NCI-H2081 treated with DMSO at 0.1 percent for 48 hours (cell line): ENCODE measurements around the gene IFITM10.
"Not testable (repeated sequence)": the region's sequence is repeated elsewhere in the genome, so short reads cannot be mapped to it uniquely, and the experiment has no call there.

Source experiments
- DNase-seq: peaks from one replicate; lab custom pipeline; 2025; lab: John Stamatoyannopoulos, UW

The IFITM10 gene

GRCh38 chr11:1777737-1778136 lies 27.3 kb upstream of the IFITM10 start:
- no peak for DNase-seq

GRCh38 chr11:1776944-1777715 lies 26.7 kb upstream of the IFITM10 start:
- DNase-seq = no peak

DNA sequence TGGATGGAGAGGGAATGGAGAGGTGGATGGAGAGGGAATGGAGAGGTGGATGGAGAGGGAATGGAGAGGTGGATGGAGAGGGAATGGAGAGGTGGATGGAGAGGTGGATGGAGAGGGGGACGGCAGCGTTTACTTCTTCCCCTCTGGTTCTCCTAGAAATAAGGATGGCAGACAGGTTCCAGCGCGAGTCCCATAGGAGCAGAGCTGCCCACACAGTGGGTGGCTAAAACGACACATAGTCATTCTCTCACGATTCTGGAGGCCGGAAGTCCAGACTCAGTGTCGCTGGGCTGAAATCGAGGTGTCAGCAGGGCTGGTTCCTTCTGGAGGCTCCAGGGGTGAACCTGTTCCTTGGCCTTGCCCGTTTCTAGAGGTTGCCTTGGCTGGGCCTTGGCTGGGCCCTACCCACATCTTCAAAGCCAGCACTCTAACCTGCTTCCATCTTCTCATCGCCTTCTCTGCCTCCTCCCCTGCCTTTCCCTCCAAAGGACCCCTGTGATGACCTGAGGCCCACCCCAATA lies 26.0 kb upstream of the IFITM10 start:
- DNase-seq = no peak

DNA sequence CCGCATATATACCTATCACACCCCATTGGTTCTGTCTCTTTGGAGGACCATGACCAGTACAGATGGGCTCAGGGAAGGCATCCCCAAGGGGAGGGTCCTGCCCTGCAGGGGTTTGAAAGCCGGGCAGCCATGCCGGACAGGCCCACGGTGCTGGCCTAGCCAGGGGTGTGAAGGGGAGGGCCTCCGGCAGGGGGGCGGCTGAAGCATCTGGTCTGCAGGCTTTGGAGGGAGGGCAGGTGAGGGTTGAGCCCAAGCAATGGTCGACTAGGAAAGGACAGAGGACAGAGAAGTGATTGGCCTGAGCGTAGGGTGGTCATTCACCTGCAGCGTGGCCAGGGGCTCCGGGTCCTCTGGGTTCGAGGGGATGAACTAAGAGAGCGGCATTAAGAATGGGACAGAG lies 24.5 kb upstream of the IFITM10 start:
- DNase-seq = no peak

DNA sequence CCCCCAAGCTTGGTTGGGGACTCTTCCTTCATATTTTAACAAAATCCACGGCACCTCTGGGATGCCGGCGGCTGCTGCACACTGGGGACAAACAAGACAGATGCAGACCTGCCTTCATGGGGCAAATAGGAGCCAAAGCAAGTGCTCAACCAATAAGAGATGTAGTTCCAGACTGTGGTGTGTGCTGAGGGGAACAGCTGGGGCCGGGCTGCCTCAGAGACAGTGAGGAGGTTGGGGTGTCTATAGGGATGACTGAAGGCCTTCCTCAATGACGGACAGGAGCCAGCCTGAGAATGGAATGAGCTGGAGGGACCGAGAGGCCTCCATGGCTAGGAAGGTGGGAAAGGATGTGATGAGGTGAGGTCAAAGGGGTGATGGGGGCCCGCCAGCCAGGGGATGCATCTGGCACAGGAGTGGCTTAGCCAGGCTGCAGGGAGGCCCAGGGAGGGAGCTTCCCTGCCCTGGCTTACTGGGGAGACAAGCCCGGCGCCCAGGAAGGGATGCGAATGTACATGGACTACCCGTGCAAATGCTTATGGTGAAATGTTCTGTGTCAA lies 23.7 kb upstream of the IFITM10 start:
- DNase-seq = no peak

DNA sequence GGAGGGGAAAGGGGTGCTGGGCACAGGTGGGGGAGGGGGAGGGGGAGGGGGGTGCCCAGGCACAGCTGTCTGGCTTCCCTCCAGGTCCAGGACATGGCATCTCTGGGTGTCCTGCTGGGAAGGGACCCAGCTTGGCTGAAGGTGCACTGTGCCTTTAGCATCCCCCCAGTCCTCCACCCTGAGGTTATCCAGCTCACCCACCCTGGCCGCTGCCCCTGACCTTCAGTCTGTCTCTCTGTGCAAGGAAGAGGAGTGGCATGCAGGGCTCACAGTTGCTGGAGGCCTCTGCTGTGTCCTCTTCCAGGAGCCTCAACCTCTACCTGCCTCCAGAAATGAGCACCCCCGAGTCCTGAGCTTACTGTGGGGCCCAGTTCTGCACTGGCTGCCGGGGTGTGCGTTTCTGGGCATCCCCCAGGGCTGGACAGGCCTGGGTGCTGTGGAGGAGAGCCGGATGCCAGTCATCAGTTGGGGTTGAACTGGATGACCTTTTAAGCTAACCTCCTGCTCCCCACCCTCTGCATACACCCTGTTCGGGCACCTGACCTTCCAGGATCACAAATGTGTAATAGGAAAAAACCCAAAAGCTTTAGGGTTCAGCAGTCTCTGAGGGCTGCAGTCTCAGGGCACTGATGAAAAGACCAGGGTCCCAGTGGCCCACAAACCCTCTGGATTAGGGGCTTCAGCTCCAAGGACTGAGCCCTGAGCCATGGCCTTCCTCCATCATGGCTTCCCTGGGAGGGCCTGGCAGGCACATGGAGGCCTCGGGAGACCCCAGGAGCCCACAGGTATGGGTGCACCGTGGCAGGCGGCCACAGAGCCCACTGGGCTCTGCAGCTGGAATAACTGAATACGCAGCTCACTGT lies 23.0 kb upstream of the IFITM10 start:
- DNase-seq = no peak

DNA sequence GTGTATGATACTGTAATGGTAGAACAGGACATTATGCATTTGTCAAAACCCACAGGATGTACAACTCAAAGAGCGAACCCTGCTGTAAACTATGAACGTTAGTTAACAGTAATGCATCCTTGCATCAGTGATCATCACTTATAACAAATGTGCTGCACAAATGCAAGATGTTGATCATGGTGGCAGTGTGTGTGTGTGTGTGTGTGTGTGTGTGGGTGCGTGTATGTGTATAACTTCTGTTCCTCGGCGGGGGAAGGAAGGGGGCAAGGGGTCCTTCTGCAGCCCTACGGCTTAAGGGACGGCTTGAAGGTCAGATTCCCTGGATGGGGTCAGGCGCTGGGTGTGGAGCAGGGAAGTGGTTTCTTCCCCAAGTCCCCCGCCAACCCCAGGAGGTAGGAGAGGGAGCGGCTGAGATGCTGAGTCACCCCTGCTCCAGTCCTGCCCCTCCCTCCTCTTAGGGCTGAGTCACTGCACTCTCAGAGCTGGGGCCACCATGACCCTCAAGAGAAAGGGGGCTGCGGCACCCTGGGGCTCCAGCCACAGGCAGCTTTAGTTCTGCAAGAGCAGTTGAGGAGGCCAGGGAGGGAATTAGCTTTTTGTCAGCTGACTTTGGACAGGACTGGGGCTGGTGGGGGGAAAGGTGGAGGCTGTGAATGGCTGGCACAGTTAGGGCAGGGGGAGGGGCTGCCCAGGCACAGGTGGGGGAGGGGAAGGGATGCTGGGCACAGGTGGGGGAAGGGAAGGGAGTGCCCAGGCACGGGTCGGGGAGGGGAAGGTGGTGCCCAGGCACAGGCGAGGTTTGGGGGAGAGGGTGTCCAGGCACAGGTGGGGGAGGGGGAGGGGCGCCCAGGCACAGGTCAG lies 22.1 kb upstream of the IFITM10 start:
- no peak for DNase-seq

GRCh38 chr11:1771700-1772099 lies 21.3 kb upstream of the IFITM10 start:
- DNase-seq = no peak

DNA sequence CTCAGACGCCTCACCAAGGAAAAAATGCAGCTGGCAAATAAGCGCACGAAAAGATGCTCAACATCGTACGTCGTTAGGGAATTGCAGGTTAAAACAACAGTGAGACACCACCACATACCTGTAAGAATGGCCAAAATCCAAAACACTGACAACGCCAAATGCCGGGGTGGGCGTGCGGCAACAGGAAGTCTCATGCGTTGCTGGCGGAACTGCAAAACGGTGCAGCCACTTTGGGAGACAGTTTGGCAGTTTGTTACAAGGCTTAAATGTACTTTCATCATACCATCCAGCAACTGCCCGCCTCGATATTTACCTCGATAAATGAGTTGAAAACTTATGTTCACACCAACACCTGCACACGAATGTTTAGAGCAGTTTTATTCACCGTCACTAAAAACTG lies 20.9 kb upstream of the IFITM10 start:
- DNase-seq = no peak

DNA sequence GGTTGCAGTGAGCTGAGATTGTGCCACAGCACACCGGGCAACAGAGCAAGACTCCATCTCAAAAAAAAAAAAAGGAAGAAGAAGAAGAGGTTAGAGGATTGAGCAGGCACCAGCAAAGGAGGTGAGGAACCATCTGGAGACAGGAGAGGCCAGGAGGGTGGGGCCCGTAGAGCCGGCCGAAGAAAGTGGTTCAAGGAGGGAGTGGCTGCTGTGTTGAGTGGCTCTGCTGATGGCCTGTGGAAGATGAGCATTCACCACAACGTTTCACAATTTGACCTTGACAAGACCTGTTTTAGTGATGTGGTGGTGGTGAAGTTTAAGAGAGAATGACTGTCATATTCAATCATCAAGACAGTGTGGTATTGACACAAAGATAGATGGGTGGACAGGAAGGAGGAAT lies 20.1 kb upstream of the IFITM10 start:
- DNase-seq = no peak

DNA sequence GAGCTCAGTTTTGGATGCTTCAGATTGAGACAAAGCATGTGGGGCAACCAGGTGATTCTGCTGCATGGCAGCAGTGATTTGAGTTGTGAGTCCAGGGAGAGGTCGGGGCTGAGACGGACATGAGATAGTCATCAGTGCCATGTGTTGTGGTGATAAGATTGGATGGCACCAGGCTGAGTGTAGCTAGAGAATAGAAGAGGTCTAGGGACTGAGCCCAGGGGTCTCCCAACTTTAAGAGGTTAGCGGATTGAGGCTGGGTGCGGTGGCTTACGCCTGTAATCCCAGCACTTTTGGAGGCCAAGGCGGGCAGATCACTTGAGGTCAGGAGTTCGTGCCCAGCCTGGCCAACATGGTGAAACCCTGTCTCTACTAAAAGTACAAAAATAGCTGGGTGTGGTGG lies 19.7 kb upstream of the IFITM10 start:
- no peak for DNase-seq

GRCh38 chr11:1769304-1769936 lies 19.0 kb upstream of the IFITM10 start:
- DNase-seq = not testable (repeated sequence)

DNA sequence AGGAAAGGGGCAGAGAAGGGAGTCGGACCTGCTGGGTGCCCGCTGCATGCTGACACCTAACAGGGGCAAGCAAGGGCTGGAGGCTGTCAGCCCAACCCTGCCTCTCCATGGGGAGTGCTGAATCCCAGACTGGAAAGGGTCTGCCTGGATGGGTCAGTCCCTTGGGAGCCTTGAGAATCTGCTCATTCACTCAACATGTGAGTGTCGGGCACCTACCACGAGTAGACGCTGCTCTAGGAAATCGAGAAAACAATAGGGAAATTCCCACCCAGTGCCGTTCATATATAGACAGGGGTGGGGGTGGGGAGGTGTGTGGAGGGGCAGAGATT lies 17.7 kb upstream of the IFITM10 start:
- DNase-seq = no peak

GRCh38 chr11:1767399-1768140 lies 17.2 kb upstream of the IFITM10 start:
- no peak for DNase-seq

GRCh38 chr11:1766719-1767398 lies 16.5 kb upstream of the IFITM10 start:
- no peak for DNase-seq

- no peak for DNase-seq
These were observed 15.7 kb upstream of the IFITM10 start for GRCh38 chr11:1765871-1766718.

DNA sequence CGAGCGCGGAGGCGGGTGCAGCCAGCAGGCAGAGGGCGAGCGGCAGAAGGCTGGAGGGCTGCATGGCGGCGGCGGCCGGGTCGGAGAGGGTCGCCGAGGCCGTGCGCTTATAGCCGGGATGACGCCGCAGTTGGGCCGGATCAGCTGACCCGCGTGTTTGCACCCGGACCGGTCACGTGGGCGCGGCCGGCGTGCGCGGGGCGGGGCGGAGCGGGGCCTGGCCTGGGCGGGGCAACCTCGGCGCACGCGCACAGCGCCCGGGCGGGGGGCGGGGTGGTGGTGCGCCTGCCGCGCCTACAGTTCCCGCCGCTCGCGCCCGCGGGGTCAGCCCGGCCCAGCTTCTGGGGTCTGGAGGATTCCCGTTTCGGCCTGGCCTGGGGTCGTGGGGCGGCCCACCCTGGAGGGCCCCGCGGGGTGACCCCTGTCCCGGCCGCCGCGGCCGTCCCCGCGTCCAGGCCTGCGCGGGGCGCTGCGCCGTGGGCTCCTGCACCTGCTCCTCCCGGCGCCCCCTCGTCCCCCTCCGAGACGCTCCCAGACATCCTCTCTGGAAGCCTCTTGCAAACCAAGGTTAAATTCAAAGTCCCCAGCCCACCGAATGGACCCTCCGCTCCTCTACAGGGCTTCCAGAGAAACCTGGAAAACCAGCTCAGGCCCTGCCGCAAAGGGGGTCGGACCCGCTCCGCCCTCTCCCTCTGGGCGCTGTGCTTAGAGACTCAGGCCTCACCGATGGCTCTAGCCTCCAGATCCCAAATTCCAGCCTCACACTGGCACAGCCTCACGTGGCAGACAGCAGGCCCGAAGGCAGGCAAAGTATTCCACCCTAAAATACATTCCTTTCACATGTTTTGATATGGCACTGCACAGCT lies 13.6 kb upstream of the IFITM10 start, which contains the start of gene CTSD:
Gene CTSD (minus strand): TSS at position 132 of the 866 bp plus-strand sequence. CDS start 68 bp downstream, at position 64.
- DNase-seq = no peak

GRCh38 chr11:1763336-1763795 lies 13.0 kb upstream of the IFITM10 start:
- no peak for DNase-seq
